Calu3 (cell line): ENCODE measurements around the gene CIPC. TPM values are rescaled to one million over a fixed set of nuclear protein-coding genes. Genes with fewer than 3 reads are reported as not detected.

ENCODE experiments used
- BruUV-seq: library from RNA; stranded (reverse); fragments of 400-500 nt; replicated peaks from 2 replicates; lab custom pipeline; 2021; lab: Mats Ljungman, UMichigan
- CTCF ChIA-PET: fragments of 300-600 bp; sonication (Branson Sonifier 250); formaldehyde crosslinking; loops from one replicate; lab custom pipeline; 2022; ENCODE audit warnings: antibody characterized with exemption; lab: Charles Lee
- DNase-seq: peaks from one replicate; pipeline ENCODE4 v3.0.0; 2022
- H3K27ac Mint-ChIP-seq: one replicate; pipeline ENCODE4 v1.8.0; 2022; ENCODE audit warnings: mixed read lengths; ENCODE audit not compliant: unreplicated experiment
- H3K27me3 Mint-ChIP-seq: one replicate; pipeline ENCODE4 v1.8.0; 2022; ENCODE audit warnings: mixed read lengths; ENCODE audit not compliant: unreplicated experiment
- H3K36me3 Mint-ChIP-seq: one replicate; pipeline ENCODE4 v1.8.0; 2022; ENCODE audit warnings: mild to moderate bottlenecking, moderate library complexity, mixed read lengths; ENCODE audit not compliant: insufficient read depth, unreplicated experiment
- H3K4me1 Mint-ChIP-seq: one replicate; pipeline ENCODE4 v1.8.0; 2022; ENCODE audit warnings: mild to moderate bottlenecking, low read depth, mixed read lengths; ENCODE audit not compliant: unreplicated experiment
- H3K4me3 Mint-ChIP-seq: one replicate; pipeline ENCODE4 v1.8.0; 2022; ENCODE audit warnings: mild to moderate bottlenecking, low read depth, moderate library complexity, mixed read lengths; ENCODE audit not compliant: unreplicated experiment
- H3K9me3 Mint-ChIP-seq: one replicate; pipeline ENCODE4 v1.8.0; 2022; ENCODE audit warnings: low read depth, mixed read lengths; ENCODE audit not compliant: unreplicated experiment
- intact Hi-C: fragments of 100-400 bp; cut with micrococcal nuclease; formaldehyde crosslinking; loops from one replicate; pipeline ENCODE4 v1.10.0; 2022; ENCODE audit not compliant: unreplicated experiment
- total RNA-seq: library from RNA; stranded (reverse); gene quantifications from 2 replicates; pipeline ENCODE4 v1.2.3, GENCODE V29; 2022
- TF ChIP-seq, protein P1 (sequence below): fragments of 200-600 bp; IDR thresholded peaks from one replicate; pipeline ENCODE4 v1.8.0; 2022; ENCODE audit warnings: antibody characterized with exemption; ENCODE audit not compliant: unreplicated experiment

CIPC gene
- total RNA-seq, 1 experiment from 2014 or later, result 16.5 TPM

DNA sequence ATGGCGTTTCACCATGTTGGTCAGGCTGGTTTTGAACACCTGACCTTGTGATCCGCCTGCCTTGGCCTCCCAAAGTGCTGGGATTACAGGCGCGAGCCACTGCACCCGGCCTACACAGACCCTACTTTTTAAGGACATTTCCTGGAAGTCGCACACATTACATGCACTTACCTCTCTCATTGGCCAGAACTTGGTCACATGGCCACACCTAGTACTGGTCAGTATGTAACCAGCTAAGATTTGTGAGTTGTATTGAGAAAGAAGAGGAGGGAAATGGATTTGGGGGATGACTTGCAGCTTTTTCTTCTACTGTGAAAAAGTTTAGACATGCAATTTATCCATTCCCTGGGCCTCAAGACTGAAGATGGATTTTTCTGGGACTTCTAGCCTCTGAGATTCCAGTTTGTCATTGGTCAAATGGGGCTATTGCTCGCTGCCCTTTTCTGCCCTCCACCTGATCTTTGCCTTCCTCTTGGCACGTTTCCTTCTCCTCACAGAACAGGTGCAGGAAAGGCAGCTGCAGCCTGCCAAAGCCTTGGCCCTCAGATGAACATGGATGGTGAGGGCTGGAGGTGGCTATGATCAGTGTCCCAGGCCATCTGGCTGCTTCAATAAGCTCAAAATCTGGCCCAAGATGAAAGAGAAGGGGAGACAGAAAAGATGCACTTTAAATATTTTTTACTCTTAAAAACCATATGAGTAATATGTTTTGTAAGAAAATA lies 50.6 kb downstream of the CIPC start:
- intact Hi-C loops, result no loop called here
- TF ChIP-seq, protein P1, sequence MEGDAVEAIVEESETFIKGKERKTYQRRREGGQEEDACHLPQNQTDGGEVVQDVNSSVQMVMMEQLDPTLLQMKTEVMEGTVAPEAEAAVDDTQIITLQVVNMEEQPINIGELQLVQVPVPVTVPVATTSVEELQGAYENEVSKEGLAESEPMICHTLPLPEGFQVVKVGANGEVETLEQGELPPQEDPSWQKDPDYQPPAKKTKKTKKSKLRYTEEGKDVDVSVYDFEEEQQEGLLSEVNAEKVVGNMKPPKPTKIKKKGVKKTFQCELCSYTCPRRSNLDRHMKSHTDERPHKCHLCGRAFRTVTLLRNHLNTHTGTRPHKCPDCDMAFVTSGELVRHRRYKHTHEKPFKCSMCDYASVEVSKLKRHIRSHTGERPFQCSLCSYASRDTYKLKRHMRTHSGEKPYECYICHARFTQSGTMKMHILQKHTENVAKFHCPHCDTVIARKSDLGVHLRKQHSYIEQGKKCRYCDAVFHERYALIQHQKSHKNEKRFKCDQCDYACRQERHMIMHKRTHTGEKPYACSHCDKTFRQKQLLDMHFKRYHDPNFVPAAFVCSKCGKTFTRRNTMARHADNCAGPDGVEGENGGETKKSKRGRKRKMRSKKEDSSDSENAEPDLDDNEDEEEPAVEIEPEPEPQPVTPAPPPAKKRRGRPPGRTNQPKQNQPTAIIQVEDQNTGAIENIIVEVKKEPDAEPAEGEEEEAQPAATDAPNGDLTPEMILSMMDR, result no peak
- Mint-ChIP-seq H3K27me3 (peaks cover 63% of the 10 kb centered on the region), H3K4me1 (no peaks in the 10 kb centered on the region), H3K36me3 (no peaks in the 10 kb centered on the region), H3K4me3 (no peak overlapping the region), H3K27ac (no peak overlapping the region), H3K9me3 (no peaks in the 10 kb centered on the region)
- CTCF ChIA-PET, result interaction anchor here (0.8 to 1.1 kb wide), 3 partner anchors 78 to 168 kb away, joined by 3 read pairs; no protein-coding TSS in a partner anchor
- DNase-seq, result no peak
- no TSS peak for BruUV-seq

DNA sequence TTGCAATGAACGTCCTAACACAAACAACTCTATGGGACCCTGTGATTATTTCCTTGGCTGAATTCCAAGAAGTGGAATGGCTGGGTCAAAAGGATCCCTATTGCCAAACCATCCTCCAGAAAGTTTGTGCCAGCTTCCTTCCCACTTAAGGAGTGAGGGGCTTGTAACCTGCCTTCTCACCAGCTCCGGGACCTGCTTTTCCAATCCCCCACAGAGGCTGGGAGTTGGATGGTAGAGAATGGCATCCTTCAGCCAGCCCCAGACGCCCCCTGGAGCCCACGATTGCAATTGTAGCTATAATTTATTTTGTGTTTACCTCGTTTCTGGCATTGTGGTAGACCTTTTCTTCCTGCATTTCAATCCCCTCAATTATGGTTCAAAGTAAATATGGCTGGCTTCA lies 53.2 kb downstream of the CIPC start:
- peaks cover 63% of the 10 kb centered on the region for H3K27me3 Mint-ChIP-seq
- H3K36me3 Mint-ChIP-seq, result no peaks in the 10 kb centered on the region
- DNase-seq, result peak; percentile 56
- no peaks in the 10 kb centered on the region for H3K9me3 Mint-ChIP-seq
- intact Hi-C loops, result loop anchor here (2.0 kb wide), 1 partner anchor 274 kb away; no protein-coding TSS in a partner anchor
- no peaks in the 10 kb centered on the region for H3K4me1 Mint-ChIP-seq
- H3K27ac Mint-ChIP-seq, result no peak overlapping the region
- CTCF ChIA-PET, result interaction anchor here (0.8 to 3.2 kb wide), 14 partner anchors 8 to 278 kb away, joined by 3 to 33 read pairs (median 6); partner anchors contain the start of genes SAMD15 and TMED8
- no TSS peak for BruUV-seq
- TF ChIP-seq, protein P1, result peak; percentile 52
- H3K4me3 Mint-ChIP-seq, result no peak overlapping the region

DNA sequence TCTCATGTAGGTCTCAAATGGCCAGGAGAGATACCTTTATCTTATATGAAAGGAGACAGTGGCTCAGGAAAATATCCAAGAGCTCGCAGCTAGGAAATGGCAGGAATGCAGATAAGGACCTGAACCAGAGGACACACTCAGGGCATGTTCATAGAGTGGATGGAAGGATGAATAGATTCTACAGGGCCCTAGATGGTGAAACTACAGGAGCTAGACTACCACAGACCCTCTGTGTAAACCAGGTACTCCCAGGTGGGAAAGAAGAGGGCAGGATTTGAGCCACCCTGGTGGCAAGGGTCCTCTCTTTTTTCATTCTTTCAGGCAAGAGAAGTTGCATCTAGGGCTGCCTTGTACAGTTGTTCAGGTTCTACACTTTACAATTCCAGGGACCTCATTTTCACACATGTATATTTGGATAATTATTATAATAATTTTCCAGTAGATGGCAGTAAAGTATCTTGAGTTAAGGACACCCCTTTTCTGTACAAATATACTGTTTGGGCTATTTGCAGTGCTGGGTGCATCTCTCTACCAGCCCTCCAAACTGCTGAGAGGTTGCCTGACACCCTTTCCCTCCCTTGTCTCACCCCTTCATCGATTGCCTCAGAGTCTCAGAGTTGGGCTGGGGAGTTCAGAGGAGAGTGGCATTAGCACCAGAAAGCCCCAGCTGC lies 54.0 kb downstream of the CIPC start:
- no peak for DNase-seq

DNA sequence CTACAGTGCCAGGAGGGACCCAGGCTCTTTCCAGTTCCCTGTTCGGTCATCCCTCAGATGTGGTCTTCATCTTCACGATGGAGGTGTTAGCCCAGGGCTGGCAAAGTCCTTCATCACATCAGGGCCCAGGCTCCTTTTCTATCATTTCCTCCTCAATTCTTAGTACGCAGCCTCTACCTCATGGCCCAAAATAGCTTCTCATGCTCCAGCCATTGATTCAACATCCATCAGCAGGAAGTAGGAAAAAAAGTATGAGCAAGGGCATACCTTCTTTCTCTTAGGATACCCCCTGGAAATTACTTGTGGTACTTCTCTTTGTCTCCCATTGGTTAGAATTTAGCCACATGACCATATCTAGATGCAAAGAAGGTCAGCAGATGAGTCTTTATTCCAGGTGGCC lies 55.7 kb downstream of the CIPC start:
- Mint-ChIP-seq H3K9me3 (no peaks in the 10 kb centered on the region), H3K4me3 (no peak overlapping the region), H3K36me3 (no peaks in the 10 kb centered on the region), H3K4me1 (peaks cover 9% of the 10 kb centered on the region), H3K27me3 (peaks cover 68% of the 10 kb centered on the region), H3K27ac (no peak overlapping the region)
- no TSS peak for BruUV-seq
- CTCF ChIA-PET, result interaction anchor here (3.2 kb wide), 1 partner anchor 162 kb away, joined by 33 read pairs; no protein-coding TSS in a partner anchor
- TF ChIP-seq, protein P1, result no peak
- intact Hi-C loops, result loop anchor here (2.0 kb wide), 2 partner anchors 59 to 163 kb away; no protein-coding TSS in a partner anchor
- DNase-seq, result no peak

More for the DNA sequence above, 54.0 kb downstream of the CIPC start:
- CTCF ChIA-PET, result interaction anchor here (0.9 to 3.2 kb wide), 13 partner anchors 9 to 279 kb away, joined by 3 to 33 read pairs (median 7); partner anchors contain the start of genes SAMD15 and TMED8
- Mint-ChIP-seq H3K4me3 (no peak overlapping the region), H3K27me3 (peaks cover 63% of the 10 kb centered on the region), H3K9me3 (no peaks in the 10 kb centered on the region), H3K36me3 (no peaks in the 10 kb centered on the region), H3K4me1 (no peaks in the 10 kb centered on the region), H3K27ac (no peak overlapping the region)
- BruUV-seq, result no TSS peak
- TF ChIP-seq, protein P1, result no peak
- intact Hi-C loops, result loop anchor here (1.0 to 2.0 kb wide), 4 partner anchors 61 to 275 kb away; no protein-coding TSS in a partner anchor
